Neuronal stem cell (in vitro differentiated cells): ENCODE results near the gene MCOLN2.

Experiments
- DNase-seq: peaks from one replicate; pipeline ENCODE4 v3.0.0-alpha.2; 2013; ENCODE audit warnings: low spot score
- H2AFZ ChIP-seq: one replicate; pipeline ENCODE4 v1.6.1; 2013; ENCODE audit warnings: mild to moderate bottlenecking, low read length, inconsistent platforms
- H2AK5ac ChIP-seq: 2 replicates; pipeline ENCODE4 v1.6.1; 2013; ENCODE audit warnings: low read depth, mild to moderate bottlenecking, inconsistent platforms, low read length, moderate library complexity, mixed read lengths
- H2BK120ac ChIP-seq: 2 replicates; pipeline ENCODE4 v1.6.1; 2013; ENCODE audit warnings: low read depth, mild to moderate bottlenecking, inconsistent platforms, low read length, moderate library complexity, mixed read lengths
- H2BK12ac ChIP-seq: one replicate; pipeline ENCODE4 v1.6.1; 2013; ENCODE audit warnings: low read length, inconsistent platforms
- H2BK15ac ChIP-seq: 2 replicates; pipeline ENCODE4 v1.6.1; 2013; ENCODE audit warnings: mild to moderate bottlenecking, low read length, inconsistent platforms, mixed read lengths
- H2BK5ac ChIP-seq: one replicate; pipeline ENCODE4 v1.6.1; 2013; ENCODE audit warnings: inconsistent platforms, mild to moderate bottlenecking, low read length, moderate library complexity
- H3K14ac ChIP-seq: one replicate; pipeline ENCODE4 v1.6.1; 2013; ENCODE audit warnings: low read length, inconsistent platforms
- H3K18ac ChIP-seq: 2 replicates; pipeline ENCODE4 v1.6.1; 2013; ENCODE audit warnings: low read length, inconsistent platforms
- H3K23ac ChIP-seq: 2 replicates; pipeline ENCODE4 v1.6.1; 2013; ENCODE audit warnings: low read depth, mild to moderate bottlenecking, mixed read lengths, low read length, inconsistent platforms; ENCODE audit not compliant: poor library complexity
- H3K27ac ChIP-seq: replicated peaks from 3 replicates; pipeline ENCODE4 v1.5.1; 2013; ENCODE audit warnings: low read length, inconsistent platforms
- H3K27me3 ChIP-seq, 3 experiments: 2 replicates each; pipeline ENCODE4 v1.6.1; 2013; ENCODE audit warnings: low read length in 3 of 3, mild to moderate bottlenecking in 2 of 3, inconsistent platforms in 1 of 3, low read depth in 1 of 3, mixed read lengths in 1 of 3, moderate library complexity in 1 of 3; ENCODE audit not compliant: control insufficient read depth in 3 of 3, insufficient read depth in 3 of 3
- H3K36me3 ChIP-seq, 2 donors: replicated peaks in 1 of 2; 2 replicates each; pipeline ENCODE4 v1.6.1; 2013; ENCODE audit warnings: low read length in 2 of 2; ENCODE audit not compliant: control insufficient read depth in 2 of 2, insufficient read depth in 2 of 2
- H3K4ac ChIP-seq: 2 replicates; pipeline ENCODE4 v1.6.1; 2013; ENCODE audit warnings: inconsistent platforms, mild to moderate bottlenecking, low read length, moderate library complexity
- H3K4me1 ChIP-seq, 2 donors: 1 replicate in 1 of 2; 2 replicates in 1 of 2; pipeline ENCODE4 v1.6.1; 2013; ENCODE audit warnings: low read length in 2 of 2, low read depth in 1 of 2; ENCODE audit not compliant: control insufficient read depth in 2 of 2, insufficient read depth in 1 of 2
- H3K4me2 ChIP-seq: one replicate; pipeline ENCODE4 v1.6.1; 2013; ENCODE audit warnings: mild to moderate bottlenecking, low read length, inconsistent platforms; ENCODE audit not compliant: insufficient read depth, poor library complexity, severe bottlenecking
- H3K4me3 ChIP-seq, 2 donors: 2 replicates each; pipeline ENCODE4 v1.5.1; 2013; ENCODE audit warnings: low read length in 2 of 2, mild to moderate bottlenecking in 2 of 2, inconsistent platforms in 1 of 2, moderate library complexity in 1 of 2
- H3K79me1 ChIP-seq: one replicate; pipeline ENCODE4 v1.6.1; 2013; ENCODE audit warnings: low read depth, mild to moderate bottlenecking, inconsistent platforms, low read length, moderate library complexity
- H3K9ac ChIP-seq: one replicate; pipeline ENCODE4 v1.6.1; 2013; ENCODE audit warnings: mild to moderate bottlenecking, low read depth, low read length, inconsistent platforms; ENCODE audit not compliant: poor library complexity
- H3K9me3 ChIP-seq, 2 donors: replicated peaks in 1 of 2; 2 replicates each; pipeline versions ENCODE3 to v1.6.1; 2013; ENCODE audit warnings: low read length in 2 of 2, mild to moderate bottlenecking in 2 of 2, inconsistent platforms in 1 of 2, low read depth in 1 of 2, mixed read lengths in 1 of 2, moderate library complexity in 1 of 2; ENCODE audit not compliant: control insufficient read depth in 2 of 2, insufficient read depth in 1 of 2
- H4K8ac ChIP-seq: one replicate; pipeline ENCODE4 v1.6.1; 2013; ENCODE audit warnings: low read depth, mild to moderate bottlenecking, inconsistent platforms, low read length, moderate library complexity
- H4K91ac ChIP-seq: one replicate; pipeline ENCODE4 v1.6.1; 2013; ENCODE audit warnings: low read length, low read depth, mild to moderate bottlenecking, inconsistent platforms; ENCODE audit not compliant: poor library complexity
- WGBS, 2 donors: extraction: QIAGEN DNeasy Blood & Tissue Kit; methylation state at CpG; one replicate each; pipeline ENCODE4 v1.1.7; 2013; ENCODE audit warnings: missing lambda C conversion rate in 2 of 2, mixed read lengths in 1 of 2; ENCODE audit not compliant: insufficient read length in 2 of 2, insufficient replicate concordance in 1 of 2; ENCODE audit errors: extremely low coverage in 2 of 2; 5-methylcytosine and 5-hydroxymethylcytosine counted together

MCOLN2 gene

DNA sequence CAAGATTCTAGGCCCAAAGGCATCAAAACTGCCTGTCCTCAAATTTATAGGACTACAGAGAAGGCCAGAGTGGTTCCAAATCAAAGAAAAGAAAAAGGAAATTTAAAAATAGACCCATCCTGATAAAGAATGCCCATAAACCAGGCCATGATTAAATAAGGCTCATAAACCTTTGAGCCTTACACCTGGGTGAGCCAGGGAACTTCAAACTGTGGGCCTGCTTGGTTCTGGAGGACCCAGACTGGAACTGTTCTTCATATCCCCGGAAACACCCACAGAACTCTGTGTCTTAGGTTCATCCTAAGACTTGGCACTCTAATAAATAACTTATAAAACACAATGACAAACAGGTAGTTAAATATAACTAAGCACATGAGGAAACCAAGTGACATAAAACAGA is 28.8 kb downstream of the MCOLN2 start:
- Histone ChIP-seq H3K4me3 (no peak overlapping the region), H4K8ac (no peak overlapping the region), H3K23ac (no peak overlapping the region), H2AK5ac (no peak overlapping the region), H3K4ac (no peak overlapping the region), H3K27ac (no peak overlapping the region), H4K91ac (no peak overlapping the region), H3K4me2 (no peak overlapping the region), H3K79me1 (no peaks in the 10 kb centered on the region), H2BK15ac (no peak overlapping the region), H3K9me3 (no peaks in the 10 kb centered on the region), H3K27me3 (no peaks in the 10 kb centered on the region), H3K14ac (no peak overlapping the region), H2AFZ (no peak overlapping the region), H2BK12ac (no peak overlapping the region), H3K18ac (no peak overlapping the region), H3K9ac (no peak overlapping the region), H3K36me3 (no peaks in the 10 kb centered on the region), H3K4me1 (no peaks in the 10 kb centered on the region), H2BK120ac (no peak overlapping the region), H2BK5ac (no peak overlapping the region)
- no CpG with 5 or more reads among the region's 1 CpG for WGBS, 2 donors
- no peak for DNase-seq

DNA sequence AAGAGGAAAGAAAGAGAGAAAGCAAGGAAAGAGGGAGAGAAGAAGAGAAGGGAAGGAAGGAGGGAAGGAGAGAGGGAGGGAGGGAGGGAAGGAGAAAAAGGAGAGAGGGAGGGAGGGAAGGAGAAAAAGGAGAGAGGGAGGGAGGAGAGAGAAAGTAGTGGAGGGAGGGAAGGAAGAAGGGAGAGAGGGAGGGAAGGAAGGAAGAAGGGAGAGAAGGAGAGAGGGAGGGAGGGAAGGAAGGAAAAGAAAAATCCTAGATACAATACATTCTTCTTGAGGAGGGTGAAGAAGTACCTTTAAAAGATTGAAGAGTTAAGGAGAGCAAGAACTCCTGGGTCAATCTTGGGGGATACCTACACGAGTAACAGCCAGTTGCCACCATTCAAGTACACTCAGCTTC is 29.2 kb downstream of the MCOLN2 start:
- Histone ChIP-seq H3K4me3 (no peak overlapping the region), H2BK120ac (no peak overlapping the region), H3K36me3 (no peaks in the 10 kb centered on the region), H3K27ac (no peak overlapping the region), H3K27me3 (no peaks in the 10 kb centered on the region), H3K23ac (no peak overlapping the region), H3K4me2 (no peak overlapping the region), H4K8ac (no peak overlapping the region), H3K9ac (no peak overlapping the region), H3K9me3 (no peaks in the 10 kb centered on the region), H2BK12ac (no peak overlapping the region), H2BK5ac (no peak overlapping the region), H3K79me1 (no peaks in the 10 kb centered on the region), H2AK5ac (no peak overlapping the region), H3K18ac (no peak overlapping the region), H3K4ac (no peak overlapping the region), H2AFZ (no peak overlapping the region), H3K14ac (no peak overlapping the region), H4K91ac (no peak overlapping the region), H3K4me1 (no peaks in the 10 kb centered on the region), H2BK15ac (no peak overlapping the region)
- no peak for DNase-seq
- no CpG with 5 or more reads among the region's 1 CpG for WGBS, 2 donors

DNA sequence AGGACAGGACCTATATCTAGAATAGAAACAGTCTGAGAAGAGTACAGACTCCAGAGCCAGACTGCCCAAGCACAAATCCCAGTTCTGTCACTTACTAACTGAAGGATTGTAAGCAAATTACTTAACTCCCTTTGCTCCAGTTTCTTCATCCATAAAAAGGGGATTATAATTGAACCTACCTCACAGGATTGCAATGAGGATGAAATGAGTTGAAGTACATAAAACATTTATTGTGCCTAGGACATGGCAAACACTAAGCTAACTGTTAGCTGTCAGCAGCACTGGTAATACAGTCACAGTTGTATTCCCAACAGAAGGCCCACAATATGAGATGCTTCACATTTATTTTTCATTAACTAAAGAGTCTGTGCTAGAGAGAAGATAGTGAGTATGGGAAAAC is 33.9 kb downstream of the MCOLN2 start:
- Histone ChIP-seq H3K4ac (no peak overlapping the region), H3K36me3 (no peaks in the 10 kb centered on the region), H3K4me1 (no peaks in the 10 kb centered on the region), H3K23ac (no peak overlapping the region), H3K9me3 (no peaks in the 10 kb centered on the region), H2AK5ac (no peak overlapping the region), H2BK12ac (no peak overlapping the region), H4K91ac (no peak overlapping the region), H3K4me3 (no peak overlapping the region), H3K27me3 (no peaks in the 10 kb centered on the region), H2BK15ac (no peak overlapping the region), H3K9ac (no peak overlapping the region), H2BK120ac (no peak overlapping the region), H3K18ac (no peak overlapping the region), H3K14ac (no peak overlapping the region), H3K27ac (no peak overlapping the region), H2AFZ (no peak overlapping the region), H3K79me1 (no peaks in the 10 kb centered on the region), H4K8ac (no peak overlapping the region), H3K4me2 (no peak overlapping the region), H2BK5ac (no peak overlapping the region)
- DNase-seq = no peak

DNA sequence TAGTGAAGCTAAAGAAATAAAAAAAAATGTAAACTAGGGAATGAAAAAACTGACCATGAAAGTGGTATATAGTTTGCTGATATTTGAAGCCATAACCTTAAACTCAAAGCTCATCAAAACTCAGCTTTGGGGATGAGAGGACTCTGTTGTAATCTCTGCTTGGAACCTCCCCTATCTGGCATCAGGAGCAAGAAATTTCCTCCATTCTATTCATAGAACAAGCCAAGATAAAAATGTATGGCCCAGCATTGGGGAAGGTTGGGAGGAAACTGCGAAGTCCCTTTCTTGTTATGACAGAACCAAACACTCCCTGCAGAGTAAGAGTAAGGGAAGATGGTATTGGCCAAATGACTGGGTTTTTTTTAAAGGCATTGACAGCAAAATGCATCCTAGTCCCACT is 35.6 kb downstream of the MCOLN2 start:
- no peaks in the 10 kb centered on the region for H3K9me3 ChIP-seq
- no peak overlapping the region for H2BK15ac ChIP-seq
- no peak overlapping the region for H3K4me3 ChIP-seq
- H3K27ac ChIP-seq = no peak overlapping the region
- no peak for DNase-seq
- no peaks in the 10 kb centered on the region for H3K79me1 ChIP-seq
- WGBS, 2 donors = no CpG with 5 or more reads among the region's 1 CpG
- H3K14ac ChIP-seq = no peak overlapping the region
- no peak overlapping the region for H4K8ac ChIP-seq
- no peak overlapping the region for H2BK5ac ChIP-seq
- no peaks in the 10 kb centered on the region for H3K36me3 ChIP-seq
- H2BK120ac ChIP-seq = no peak overlapping the region
- H4K91ac ChIP-seq = no peak overlapping the region
- H3K4me2 ChIP-seq = no peak overlapping the region
- H3K4ac ChIP-seq = no peak overlapping the region
- no peak overlapping the region for H2BK12ac ChIP-seq
- H3K4me1 ChIP-seq = no peaks in the 10 kb centered on the region
- no peak overlapping the region for H2AFZ ChIP-seq
- H2AK5ac ChIP-seq = no peak overlapping the region
- no peak overlapping the region for H3K9ac ChIP-seq
- no peaks in the 10 kb centered on the region for H3K27me3 ChIP-seq
- no peak overlapping the region for H3K18ac ChIP-seq
- no peak overlapping the region for H3K23ac ChIP-seq
